HL-60/S4 treated with retinoic acid at 250 ng/mL for 4 days and 3 days (cell line): ENCODE data around the gene USP17L24.
"Not testable (repeated sequence)": the region's sequence is repeated elsewhere in the genome, so short reads cannot be mapped to it uniquely, and the experiment has no call there.

Experiments used
- in situ Hi-C: fragments of 300-500 bp; cut with MboI; formaldehyde crosslinking; loops from 2 replicates; pipeline ENCODE4 v1.7.0; 2022; ENCODE audit warnings: low sequenced_read_pairs

USP17L24 gene

DNA sequence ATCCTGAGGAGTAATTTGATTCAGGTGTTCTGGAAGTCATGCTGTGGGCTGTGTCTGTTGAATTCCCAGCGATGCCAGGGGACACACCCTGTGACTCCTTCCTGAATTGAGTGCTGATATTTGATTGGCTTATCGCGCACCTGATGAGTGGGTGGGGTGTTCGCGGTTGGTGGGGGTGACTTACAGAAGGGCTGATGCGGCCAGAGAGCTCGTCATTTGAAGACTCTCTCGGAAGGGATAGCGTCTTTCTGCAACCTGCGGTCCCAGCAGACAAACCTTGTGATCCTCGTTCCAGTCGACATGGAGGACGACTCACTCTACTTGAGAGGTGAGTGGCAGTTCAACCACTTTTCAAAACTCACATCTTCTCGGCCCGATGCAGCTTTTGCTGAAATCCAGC lies at the start of gene USP17L24:
TSS of gene USP17L24 (plus strand) at position 301 of the 400 bp plus-strand sequence. CDS start at position 301, 0 bp downstream.
- in situ Hi-C loops: not testable (repeated sequence)

- in situ Hi-C loops: not testable (repeated sequence)
These were observed 774 bp upstream of the USP17L24 start for GRCh38 chr4:9324191-9324590.

- in situ Hi-C loops: not testable (repeated sequence)
These were observed 4.6 kb downstream of the USP17L24 start, which contains the start of gene USP17L25 for GRCh38 chr4:9329611-9330010. TSS of gene USP17L25 (plus strand) at chr4:9329911. CDS start at chr4:9329911, 0 bp downstream.

- in situ Hi-C loops: not testable (repeated sequence)
These were observed 9.4 kb downstream of the USP17L24 start, which contains the start of gene USP17L26 for GRCh38 chr4:9334358-9334757. TSS of gene USP17L26 (plus strand) at chr4:9334658. CDS start at chr4:9334658, 0 bp downstream.

GRCh38 chr4:9339103-9339502 lies 14.1 kb downstream of the USP17L24 start, which contains the start of gene USP17L5:
TSS of gene USP17L5 (plus strand) at chr4:9339403. CDS start at chr4:9339403, 0 bp downstream.
- in situ Hi-C loops: not testable (repeated sequence)

GRCh38 chr4:9343848-9344247 lies 18.9 kb downstream of the USP17L24 start, which contains the start of gene USP17L27:
TSS of gene USP17L27 (plus strand) at chr4:9344148. CDS start at chr4:9344148, 0 bp downstream.
- in situ Hi-C loops: not testable (repeated sequence)

DNA sequence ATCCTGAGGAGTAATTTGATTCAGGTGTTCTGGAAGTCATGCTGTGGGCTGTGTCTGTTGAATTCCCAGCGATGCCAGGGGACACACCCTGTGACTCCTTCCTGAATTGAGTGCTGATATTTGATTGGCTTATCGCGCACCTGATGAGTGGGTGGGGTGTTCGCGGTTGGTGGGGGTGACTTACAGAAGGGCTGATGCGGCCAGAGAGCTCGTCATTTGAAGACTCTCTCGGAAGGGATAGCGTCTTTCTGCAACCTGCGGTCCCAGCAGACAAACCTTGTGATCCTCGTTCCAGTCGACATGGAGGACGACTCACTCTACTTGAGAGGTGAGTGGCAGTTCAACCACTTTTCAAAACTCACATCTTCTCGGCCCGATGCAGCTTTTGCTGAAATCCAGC lies 23.6 kb downstream of the USP17L24 start, which contains the start of gene USP17L28:
TSS of gene USP17L28 (plus strand) at position 301 of the 400 bp plus-strand sequence. CDS start at position 301, 0 bp downstream.
- in situ Hi-C loops: not testable (repeated sequence)

DNA sequence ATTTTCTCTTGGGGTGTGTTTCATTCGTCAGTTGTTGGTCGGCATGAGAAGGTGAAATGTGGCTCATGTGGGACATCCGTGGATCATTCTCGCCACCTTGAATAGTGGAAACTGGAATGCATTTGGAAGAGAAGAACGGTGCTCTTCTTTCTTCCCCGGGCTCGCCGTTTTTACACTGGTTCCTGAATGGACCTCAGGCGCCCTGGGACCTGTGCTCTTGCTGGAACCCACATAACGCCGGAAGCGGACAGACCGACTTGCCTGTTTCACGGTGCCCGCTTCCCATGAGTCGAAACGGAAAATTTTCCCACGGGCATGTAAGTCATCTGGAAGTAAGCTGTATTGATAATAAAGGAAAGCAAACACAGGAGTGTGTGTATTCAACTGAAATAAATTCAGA lies 25.9 kb downstream of the USP17L24 start:
- in situ Hi-C loops: not testable (repeated sequence)

GRCh38 chr4:9353338-9353737 lies 28.4 kb downstream of the USP17L24 start, which contains the start of gene USP17L29:
TSS of gene USP17L29 (plus strand) at chr4:9353638. CDS start at chr4:9353638, 0 bp downstream.
- in situ Hi-C loops: not testable (repeated sequence)

GRCh38 chr4:9362829-9363228 lies 37.9 kb downstream of the USP17L24 start, which contains the start of gene USP17L30:
TSS of gene USP17L30 (plus strand) at chr4:9363129. CDS start at chr4:9363129, 0 bp downstream.
- in situ Hi-C loops: not testable (repeated sequence)
